ENCODE data around the gene NBEAL1.
"Not testable (repeated sequence)": the region's sequence is repeated elsewhere in the genome, so short reads cannot be mapped to it uniquely, and the experiment has no call there.

The NBEAL1 gene

GRCh38 chr2:203122317-203122986, 107.8 kb downstream of the NBEAL1 start:
- DNase-seq, result no peak

GRCh38 chr2:203126996-203127395, 112.3 kb downstream of the NBEAL1 start:
- no peak for DNase-seq

- DNase-seq, result no peak
Observed at GRCh38 chr2:203135105-203135504, 120.4 kb downstream of the NBEAL1 start.

GRCh38 chr2:203143391-203143790, 128.7 kb downstream of the NBEAL1 start:
- DNase-seq, result no peak

- no peak for DNase-seq
Observed at GRCh38 chr2:203149194-203149593, 134.5 kb downstream of the NBEAL1 start.

- no peak for DNase-seq
Observed at GRCh38 chr2:203155406-203155805, 140.7 kb downstream of the NBEAL1 start.

- DNase-seq, result not testable (repeated sequence)
Observed at GRCh38 chr2:203162722-203163121, 148.0 kb downstream of the NBEAL1 start.

- DNase-seq, result no peak
Observed at GRCh38 chr2:203164311-203164935, 149.7 kb downstream of the NBEAL1 start.

- DNase-seq, result no peak
Observed at GRCh38 chr2:203167751-203168150, 153.1 kb downstream of the NBEAL1 start.

GRCh38 chr2:203170502-203170901, 155.8 kb downstream of the NBEAL1 start:
- no peak for DNase-seq

GRCh38 chr2:203175371-203175770, 160.7 kb downstream of the NBEAL1 start:
- DNase-seq, result no peak

GRCh38 chr2:203177361-203177760, 162.7 kb downstream of the NBEAL1 start:
- no peak for DNase-seq

- DNase-seq, result no peak
Observed at GRCh38 chr2:203185864-203186263, 171.2 kb downstream of the NBEAL1 start.

GRCh38 chr2:203190547-203190946, 175.9 kb downstream of the NBEAL1 start:
- not testable (repeated sequence) for DNase-seq

- DNase-seq, result not testable (repeated sequence)
Observed at GRCh38 chr2:203191026-203191425, 176.4 kb downstream of the NBEAL1 start.

GRCh38 chr2:203191961-203192360, 177.3 kb downstream of the NBEAL1 start:
- no peak for DNase-seq

GRCh38 chr2:203195331-203196036, 180.8 kb downstream of the NBEAL1 start:
- no peak for DNase-seq

- DNase-seq, result no peak
Observed at GRCh38 chr2:203200866-203201265, 186.2 kb downstream of the NBEAL1 start.

- no peak for DNase-seq
Observed at GRCh38 chr2:203201426-203201825, 186.8 kb downstream of the NBEAL1 start.

GRCh38 chr2:203209538-203209937, 194.9 kb downstream of the NBEAL1 start:
- no peak for DNase-seq

- no peak for DNase-seq
Observed at GRCh38 chr2:203225423-203226039, 210.9 kb downstream of the NBEAL1 start.

- DNase-seq, result not testable (repeated sequence)
Observed at GRCh38 chr2:203229674-203230073, 215.0 kb downstream of the NBEAL1 start.

Data from amniotic stem cell (primary cell).